HG03432 (cell line): ENCODE measurements around the gene ZNF664.

Source experiments
- ATAC-seq: cut with Tn5 transposase; IDR thresholded peaks from one replicate; pipeline ENCODE4 v1.9.1; 2021; ENCODE audit warnings: mild to moderate bottlenecking, moderate library complexity; ENCODE audit not compliant: unreplicated experiment

The ZNF664 gene

GRCh38 chr12:124055066-124055465 lies 82.1 kb downstream of the ZNF664 start:
- no peak for ATAC-seq

GRCh38 chr12:124057691-124058090 lies 84.7 kb downstream of the ZNF664 start:
- ATAC-seq = no peak

DNA sequence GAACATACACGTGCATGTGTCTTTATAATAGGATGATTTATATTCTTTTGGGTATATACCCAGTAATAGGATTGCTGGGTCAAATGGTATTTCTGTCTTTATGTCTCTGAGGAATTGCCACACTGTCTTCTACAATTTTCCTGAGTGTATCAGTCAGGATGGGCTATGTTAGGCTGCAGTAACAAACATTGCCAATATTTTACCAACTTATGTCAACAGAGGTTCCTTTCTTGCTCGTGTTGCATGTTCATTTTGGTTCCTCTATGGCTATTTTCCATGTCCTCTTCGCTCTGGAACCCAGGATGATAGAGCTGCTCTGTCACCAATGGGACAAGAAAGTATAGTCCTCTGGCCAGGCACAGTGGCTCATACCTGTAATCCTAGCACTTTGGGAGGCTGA lies 86.7 kb downstream of the ZNF664 start:
- no peak for ATAC-seq
